A549 (cell line): ENCODE results near the gene DDIT3. TPM values are rescaled to one million over a fixed set of nuclear protein-coding genes. Genes with fewer than 3 reads are reported as not detected.

Experiments
- ATAC-seq, 2 experiments: fragments of 200-7000 bp in 1 of 2; fragments of >200 bp in 1 of 2; cut with Nextera tagmentation in 1 of 2; cut with Tn5 transposase in 1 of 2; 3 replicates each; pipeline versions ENCODE4 v1.8.0 to v1.9.1; 2018 to 2020; ENCODE audit warnings: mild to moderate bottlenecking in 1 of 2, moderate library complexity in 1 of 2
- CTCF ChIA-PET: fragments of 300-600 bp; sonication (Branson Sonifier 250); formaldehyde crosslinking; extraction: SDS; loops from one replicate; lab custom pipeline; 2021; ENCODE audit warnings: antibody characterized with exemption, inconsistent platforms; lab: Yijun Ruan, JAX
- POLR2A ChIA-PET: fragments of 350-600 bp; formaldehyde crosslinking; extraction: SDS; loops from one replicate; lab custom pipeline; 2021; ENCODE audit warnings: antibody characterized with exemption, inconsistent platforms; lab: Yijun Ruan, JAX
- DNase-seq, 2 experiments: peaks; one replicate each; pipeline versions ENCODE4 v3.0.0 to v3.0.0-alpha.2; 2011 to 2016; ENCODE audit warnings: low read depth in 1 of 2, low spot score in 1 of 2
- FAIRE-seq: peaks from 2 replicates; lab custom pipeline; 2011; peaks lifted over from hg19 to GRCh38; lab: Jason Lieb, UNC
- H3K27ac ChIP-seq, 2 experiments: fragments of >200 bp; sonication (Bioruptor Twin); formaldehyde crosslinking; 3 replicates each; pipeline ENCODE4 v1.5.1; 2016 to 2017
- H3K4me1 ChIP-seq: fragments of >200 bp; sonication (Bioruptor Twin); formaldehyde crosslinking; 3 replicates; pipeline ENCODE4 v1.6.1; 2016
- H3K4me2 ChIP-seq: fragments of >200 bp; sonication (Bioruptor Twin); formaldehyde crosslinking; 3 replicates; pipeline ENCODE4 v1.6.1; 2016
- H3K4me3 ChIP-seq: fragments of >200 bp; sonication (Bioruptor Twin); formaldehyde crosslinking; 3 replicates; pipeline ENCODE4 v1.5.1; 2016
- H3K9me3 ChIP-seq: fragments of >200 bp; sonication (Bioruptor Twin); formaldehyde crosslinking; 3 replicates; pipeline ENCODE4 v1.6.1; 2016
- BHLHE40 ChIP-seq: IDR thresholded peaks from 2 replicates; pipeline ENCODE4 v1.6.1; 2012; ENCODE audit warnings: low read depth, low read length, inconsistent platforms
- CBX8 ChIP-seq: fragments of 200-600 bp; sonication (generic); IDR thresholded peaks from 2 replicates; pipeline ENCODE4 v1.6.1; 2016
- ELK1 ChIP-seq: fragments of 150-350 bp; IDR thresholded peaks from 2 replicates; pipeline ENCODE4 v1.6.1; 2014; ENCODE audit warnings: low read depth, mild to moderate bottlenecking, low read length
- ESRRA ChIP-seq: fragments of 150-350 bp; IDR thresholded peaks from 2 replicates; pipeline ENCODE4 v1.6.1; 2014; ENCODE audit warnings: mild to moderate bottlenecking, low read length, borderline replicate concordance
- HMGXB4 ChIP-seq: fragments of 250-450 bp; sonication (Bioruptor Pico); IDR thresholded peaks from 2 replicates; pipeline ENCODE4 v1.5.0; 2021; ENCODE audit warnings: mild to moderate bottlenecking, moderate library complexity, borderline replicate concordance
- HOXB5 ChIP-seq: fragments of 250-450 bp; sonication (Bioruptor Pico); IDR thresholded peaks from 2 replicates; pipeline ENCODE4 v1.5.0; 2020; ENCODE audit warnings: mild to moderate bottlenecking, moderate library complexity
- MAFK ChIP-seq: fragments of 450-650 bp; IDR thresholded peaks from 2 replicates; pipeline ENCODE4 v1.6.1; 2014; ENCODE audit not compliant: partially characterized antibody
- NR3C1 ChIP-seq: fragments of >200 bp; sonication (Bioruptor Twin); formaldehyde crosslinking; IDR thresholded peaks from 3 replicates; pipeline ENCODE4 v1.6.1; 2017
- PBX3 ChIP-seq: IDR thresholded peaks from 2 replicates; pipeline ENCODE4 v1.6.1; 2012
- REST ChIP-seq: fragments of 200-600 bp; sonication (generic); IDR thresholded peaks from 2 replicates; pipeline ENCODE4 v1.6.1; 2016; ENCODE audit warnings: antibody characterized with exemption, mild to moderate bottlenecking, moderate library complexity
- RNF2 ChIP-seq: fragments of 200-600 bp; sonication (generic); IDR thresholded peaks from 2 replicates; pipeline ENCODE4 v1.6.1; 2016; ENCODE audit warnings: low read depth, mild to moderate bottlenecking, antibody characterized with exemption, moderate library complexity, borderline replicate concordance
- TP53 ChIP-seq: fragments of 250-450 bp; sonication (Bioruptor Pico); IDR thresholded peaks from 2 replicates; pipeline ENCODE4 v1.5.0; 2021; ENCODE audit warnings: mild to moderate bottlenecking, moderate library complexity
- ZC3H11A ChIP-seq: fragments of 450-650 bp; IDR thresholded peaks from 2 replicates; pipeline ENCODE4 v1.6.1; 2014; ENCODE audit warnings: antibody characterized with exemption, mild to moderate bottlenecking
- WGBS: methylation state at CpG from one replicate; pipeline ENCODE4 v1.1.6; 2017; ENCODE audit errors: missing lambda C conversion rate; 5-methylcytosine and 5-hydroxymethylcytosine counted together
- polyA plus RNA-seq, 4 experiments: library from polyadenylated mRNA; depleted of rRNA in 3 of 4; stranded (reverse); fragments of >200 nt; fragmentation: RNase III in 1 of 4; extraction: RNeasy Plus Mini Kit Qiagen cat#74134 plus additional on column Dnase treatment in 1 of 4; gene quantifications; 2 replicates in 3 of 4; 3 replicates in 1 of 4; pipeline ENCODE4 v1.2.3, GENCODE V29; 2011 to 2017

Gene DDIT3
- polyA plus RNA-seq, 2 of the 4 experiments (the other 2 are of a cell fraction), result 16.0 to 93.0 TPM

- FAIRE-seq, result no peak
- Histone ChIP-seq H3K27ac (no peak overlapping the region), H3K4me1 (peaks cover 14% of the 10 kb centered on the region; the same call in 2 of the 3 replicates), H3K9me3 (no peaks in the 10 kb centered on the region)
- POLR2A ChIA-PET, result no interaction called here
- TF ChIP-seq TP53 (CRISPR knock-in tag) (no peak), ELK1 (no peak), ESRRA (no peak)
- TF ChIP-seq, all 56 proteins: peak for 0
- no peak overlapping the region for H3K4me3 ChIP-seq
- ATAC-seq, result peak in 1 of 2 experiments; percentile 5; a peak in 1 of 6 replicates
- CTCF ChIA-PET, result interaction anchor here (1.0 to 19.9 kb wide), 5 partner anchors 11 to 22 kb away, joined by 6 to 240 read pairs (median 9); partner anchors contain the start of genes GLI1 and MARS1
- DNase-seq, result no peak
- no peak overlapping the region for H3K4me2 ChIP-seq
- 83% methylated on average over 8 of the region's 8 CpGs for WGBS
Measured at GRCh38 chr12:57474430-57474829, 45.9 kb downstream of the DDIT3 start.

- H3K9me3 ChIP-seq, result no peaks in the 10 kb centered on the region
- no peak for TF ChIP-seq ESRRA
- no peak for TF ChIP-seq BHLHE40
- TF ChIP-seq CBX8, result no peak
- no peak for TF ChIP-seq REST
- TF ChIP-seq MAFK, result no peak
- TF ChIP-seq ZC3H11A, result no peak
- no peak for TF ChIP-seq HOXB5 (CRISPR knock-in tag)
- DNase-seq, result no peak
- ChIA-PET POLR2A (no interaction called here), CTCF (interaction anchor here (1.7 to 19.9 kb wide), 4 partner anchors 12 to 21 kb away, joined by 6 to 240 read pairs (median 10); partner anchors contain the start of genes GLI1 and MARS1)
- no peak overlapping the region for H3K4me2 ChIP-seq
- 60% methylated on average over 5 of the region's 5 CpGs for WGBS
- no peak overlapping the region for H3K4me3 ChIP-seq
- no peak for ATAC-seq
- no peak for FAIRE-seq
- H3K4me1 ChIP-seq, result peaks cover 14% of the 10 kb centered on the region; the same call in 2 of the 3 replicates
- no peak overlapping the region for H3K27ac ChIP-seq
Measured at GRCh38 chr12:57473886-57474285, 46.4 kb downstream of the DDIT3 start.

GRCh38 chr12:57473392-57473791 is 46.9 kb downstream of the DDIT3 start:
- WGBS, result 64% methylated on average over 3 of the region's 3 CpGs
- H3K4me1 ChIP-seq, result peaks cover 12% of the 10 kb centered on the region; the same call in 2 of the 3 replicates
- DNase-seq (no peak), FAIRE-seq (no peak), ATAC-seq (no peak)
- H3K27ac ChIP-seq, result no peak overlapping the region
- H3K4me3 ChIP-seq, result no peak overlapping the region
- ChIA-PET POLR2A (no interaction called here), CTCF (interaction anchor here (1.5 to 19.9 kb wide), 5 partner anchors 11 to 40 kb away, joined by 4 to 240 read pairs (median 9); partner anchors contain the start of genes GLI1 and MARS1)
- no peak overlapping the region for H3K4me2 ChIP-seq
- H3K9me3 ChIP-seq, result no peaks in the 10 kb centered on the region
- no peak for TF ChIP-seq HMGXB4 (CRISPR knock-in tag)
- no peak for TF ChIP-seq NR3C1
- no peak for TF ChIP-seq RNF2
- TF ChIP-seq PBX3, result no peak
